Activated effector memory CD4-positive, alpha-beta T cell treated with anti-CD3 and anti-CD28 coated beads, Interleukin-2, amount 50 U/mL, for 16 hours (primary cell): ENCODE results near the gene HLA-F.

ENCODE experiments used
- DNase-seq: peaks from one replicate; pipeline ENCODE4 v3.0.0-alpha.2; 2020

The HLA-F gene

GRCh38 chr6:29763491-29764289, 40.5 kb downstream of the HLA-F start:
- no peak for DNase-seq

DNA sequence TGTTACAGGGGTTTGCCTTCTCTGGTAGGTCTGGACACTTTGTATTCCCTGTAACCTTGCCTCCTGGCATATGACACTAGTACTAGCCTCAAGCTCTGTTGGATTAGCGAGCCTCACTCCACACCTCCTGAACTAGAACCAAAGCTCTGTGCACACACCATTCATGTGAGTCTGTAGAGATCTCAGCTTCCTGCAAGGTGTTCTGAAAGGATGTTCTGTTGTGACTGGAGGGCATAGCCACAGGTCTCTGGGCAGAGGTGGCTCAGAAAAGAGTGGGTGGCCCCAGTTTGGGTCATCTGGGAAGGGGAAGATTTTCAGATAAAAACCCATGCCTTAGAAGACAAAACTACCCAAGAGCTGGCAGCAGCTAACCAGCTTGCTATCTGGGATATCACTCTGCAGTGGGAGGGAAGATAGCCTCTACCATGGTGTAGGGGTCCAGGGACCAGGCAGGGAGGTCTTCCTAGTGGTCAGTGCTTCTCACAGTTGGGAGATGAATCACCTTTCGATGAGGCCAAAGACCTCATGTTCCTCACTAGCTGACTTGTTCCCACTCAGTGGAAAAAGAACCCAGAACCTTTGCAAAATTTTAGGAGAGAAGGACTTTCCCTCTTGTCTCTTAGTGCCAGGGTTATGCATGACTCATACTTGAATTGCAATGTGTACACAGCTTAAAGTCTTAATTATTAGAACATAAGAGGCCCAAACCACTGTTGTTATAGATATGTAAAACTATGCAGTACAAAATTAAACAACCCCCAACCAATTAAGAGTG, 41.4 kb downstream of the HLA-F start:
- no peak for DNase-seq

GRCh38 chr6:29769336-29769735, 46.1 kb downstream of the HLA-F start:
- DNase-seq, result no peak

- DNase-seq, result no peak
Observed at GRCh38 chr6:29770306-29770705, 47.1 kb downstream of the HLA-F start.

DNA sequence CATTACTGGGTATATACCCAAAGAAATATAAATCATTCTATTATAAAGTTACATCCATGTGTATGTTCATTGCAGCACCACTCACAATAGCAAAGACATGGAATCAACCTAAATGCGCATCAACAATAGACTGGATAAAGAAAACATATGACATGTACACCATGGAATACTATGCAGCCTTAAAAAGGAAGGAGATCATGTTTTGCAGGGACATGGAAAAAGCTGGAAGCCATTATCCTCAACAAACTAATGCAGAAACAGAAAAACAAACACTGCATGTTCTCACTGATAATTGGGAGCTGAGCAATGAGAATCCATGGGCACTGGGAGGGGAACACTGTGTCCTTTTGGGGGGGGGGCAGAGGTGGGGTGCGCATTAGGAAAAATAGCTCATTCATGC, 53.5 kb downstream of the HLA-F start:
- no peak for DNase-seq
